HG03469 (cell line): ENCODE measurements around the gene BPIFA2.
"Not testable (repeated sequence)": the region's sequence is repeated elsewhere in the genome, so short reads cannot be mapped to it uniquely, and the experiment has no call there.

Experiments used
- ATAC-seq: cut with Tn5 transposase; IDR thresholded peaks from one replicate; pipeline ENCODE4 v1.9.1; 2021; ENCODE audit warnings: mild to moderate bottlenecking, moderate library complexity, moderate number of reproducible peaks; ENCODE audit not compliant: unreplicated experiment

BPIFA2 gene

DNA sequence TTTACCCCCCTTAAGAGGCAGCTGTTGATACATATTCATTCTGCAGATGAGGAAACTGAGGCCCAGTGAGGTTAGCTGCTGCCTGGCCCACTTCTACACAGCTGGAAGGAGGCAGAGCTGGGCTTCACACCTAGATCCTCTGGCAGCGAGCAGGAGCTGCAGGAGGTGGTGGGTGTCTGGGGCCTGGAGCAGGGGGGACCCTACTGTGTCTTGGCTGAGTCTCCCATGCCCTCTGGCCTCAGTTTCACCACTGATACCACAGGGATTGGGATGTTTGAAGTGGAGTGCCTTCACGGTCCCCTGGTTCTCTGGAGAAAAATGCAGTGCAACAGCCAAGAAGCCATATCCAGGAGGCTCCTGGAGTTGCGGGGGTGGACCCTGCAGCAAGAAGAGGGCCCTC lies 8.2 kb upstream of the BPIFA2 start:
- no peak for ATAC-seq

DNA sequence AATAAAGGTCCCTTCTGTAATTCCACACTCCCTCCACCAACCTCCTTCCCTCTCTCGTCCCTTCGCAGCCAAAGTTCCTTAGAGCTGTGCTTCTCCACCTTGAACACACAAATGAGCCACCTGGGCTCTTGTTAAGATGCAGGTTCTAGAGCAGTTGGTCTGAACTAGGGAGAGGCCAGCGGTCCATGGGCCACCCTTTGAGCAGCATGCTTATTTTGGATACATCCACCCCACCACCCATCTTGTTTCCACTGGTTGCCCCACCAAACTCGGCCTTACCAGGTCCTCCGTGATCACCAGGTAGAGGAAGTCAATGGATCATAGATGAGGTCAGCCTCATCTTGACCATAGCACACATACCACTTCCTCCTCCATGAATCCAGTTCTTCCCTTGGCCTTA lies 7.3 kb upstream of the BPIFA2 start:
- no peak for ATAC-seq

DNA sequence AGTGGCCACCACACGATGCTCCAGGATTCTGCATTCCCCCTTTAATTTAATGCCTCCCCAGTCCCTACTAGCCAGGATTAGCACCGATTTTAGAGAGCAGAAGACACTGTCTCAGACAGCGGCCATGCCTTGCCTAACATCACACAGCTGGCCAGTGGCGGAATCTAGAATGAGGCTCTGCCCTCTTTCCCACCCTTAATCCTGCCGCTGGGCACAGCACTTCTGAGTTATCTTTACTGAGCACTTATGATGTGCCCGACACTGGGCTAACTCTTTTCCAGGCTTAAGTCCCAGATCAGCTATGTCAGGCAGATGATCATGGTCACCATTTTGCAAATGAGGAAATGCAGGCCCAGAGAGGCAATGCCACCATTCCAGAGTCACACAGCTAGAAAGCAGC lies 5.6 kb upstream of the BPIFA2 start:
- no peak for ATAC-seq

DNA sequence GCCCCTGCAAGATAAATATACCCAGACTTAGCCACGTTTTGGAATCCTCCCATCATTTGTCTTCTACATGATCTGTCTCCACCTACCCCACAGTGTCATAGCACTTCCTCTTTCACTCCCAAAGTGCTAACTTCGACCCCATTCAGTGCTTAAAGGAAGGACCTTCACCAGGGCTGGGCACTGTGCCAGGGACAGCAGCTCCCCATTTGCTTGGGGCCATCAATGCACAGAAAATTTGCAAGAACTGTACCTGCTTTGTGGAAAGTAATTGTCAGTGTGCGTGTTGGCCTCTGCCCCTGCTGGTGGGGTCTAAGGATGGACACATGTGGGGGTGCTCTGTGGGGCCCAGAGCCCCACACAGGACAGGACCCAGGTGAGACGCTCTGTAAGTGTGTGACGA lies 5.2 kb upstream of the BPIFA2 start:
- no peak for ATAC-seq

DNA sequence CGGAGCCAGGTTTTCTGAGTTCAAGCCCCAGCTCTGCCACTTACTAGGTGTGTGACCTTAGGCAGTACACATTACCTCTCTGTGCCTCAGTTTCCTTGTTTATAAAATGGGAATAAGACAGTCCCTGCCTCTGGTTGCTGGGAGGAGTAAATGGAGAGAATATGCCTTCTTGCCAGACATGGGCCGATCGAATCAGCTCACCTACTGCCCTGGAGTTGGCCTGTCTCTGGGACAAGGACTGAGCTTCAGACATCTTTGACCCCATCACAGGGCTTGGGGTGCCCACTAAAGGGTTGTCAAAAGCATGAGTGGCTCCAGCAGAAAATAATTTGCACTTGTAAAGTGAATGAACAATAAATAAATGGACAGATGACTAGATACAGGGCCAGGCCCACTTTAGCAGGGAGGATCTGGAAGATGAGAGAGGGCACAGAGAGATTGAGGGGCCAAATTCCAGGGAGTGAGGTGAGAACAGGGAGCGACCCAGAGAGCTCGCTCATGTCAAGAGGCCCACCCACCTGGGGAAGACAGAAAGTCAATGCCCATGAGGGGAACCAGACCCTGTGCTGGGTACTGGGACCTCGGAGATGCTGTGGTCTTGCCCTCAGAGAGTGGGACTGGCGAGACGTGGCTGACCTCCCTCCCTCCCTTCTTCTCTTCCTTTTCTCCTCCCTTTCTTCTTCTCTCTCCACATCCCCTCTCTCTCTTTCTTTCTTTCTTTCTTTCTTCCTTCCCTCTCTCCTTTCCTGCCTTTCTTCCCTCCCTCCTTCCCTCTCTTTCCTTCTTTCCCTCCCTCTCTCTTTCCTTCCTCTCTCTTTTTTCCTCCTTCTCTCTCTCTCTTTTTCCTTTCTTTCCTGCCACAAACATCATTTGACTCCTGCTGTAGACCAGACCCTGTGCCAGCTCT lies 3.9 kb upstream of the BPIFA2 start:
- ATAC-seq, result no peak

DNA sequence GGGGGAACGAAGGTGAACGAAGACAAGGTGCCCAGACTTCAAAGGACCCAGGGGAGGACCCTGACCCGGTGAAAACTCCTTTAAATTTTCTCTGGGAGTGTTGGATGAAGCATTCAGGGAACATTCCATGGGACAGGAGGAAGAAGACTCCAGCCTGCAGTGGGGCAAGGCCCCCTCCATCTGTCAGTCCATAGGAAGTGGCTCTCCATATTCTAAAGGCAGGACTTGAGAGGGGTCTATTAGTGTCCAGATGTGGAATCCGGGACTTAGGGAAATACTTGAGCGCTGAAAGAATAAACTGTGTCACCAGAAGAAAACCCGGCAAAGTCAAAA lies 3.2 kb upstream of the BPIFA2 start:
- ATAC-seq, result no peak

DNA sequence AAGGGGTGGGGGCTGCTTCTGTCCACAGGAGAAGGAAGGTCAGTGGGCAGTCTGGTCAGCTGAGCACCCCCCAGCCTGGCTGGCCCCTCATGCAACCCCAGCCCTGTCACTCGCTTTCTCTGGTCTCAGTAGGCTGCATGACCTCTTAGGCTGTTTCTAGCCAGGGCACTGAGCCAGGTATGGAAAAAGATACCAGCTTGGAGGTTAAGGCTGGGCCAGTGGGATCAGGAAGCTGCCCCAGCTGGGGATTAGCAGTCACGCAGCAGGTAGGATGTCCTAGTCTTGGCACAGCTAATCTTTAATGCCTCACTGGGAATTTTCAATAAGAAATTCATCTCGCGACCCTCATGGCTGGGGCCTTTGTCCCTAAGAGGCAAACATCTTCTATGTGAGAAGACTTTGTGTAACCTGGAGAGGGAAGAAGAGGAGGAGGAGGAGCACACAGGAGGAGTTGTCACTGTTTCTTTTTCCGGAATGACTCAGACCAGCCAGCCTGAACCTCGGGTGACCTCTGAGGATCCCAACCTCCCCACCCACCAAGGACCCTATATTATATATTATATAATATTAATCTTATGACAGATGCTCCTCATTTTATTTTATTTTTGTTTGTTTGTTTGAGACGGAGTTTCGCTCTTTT lies 2.4 kb upstream of the BPIFA2 start:
- no peak for ATAC-seq

DNA sequence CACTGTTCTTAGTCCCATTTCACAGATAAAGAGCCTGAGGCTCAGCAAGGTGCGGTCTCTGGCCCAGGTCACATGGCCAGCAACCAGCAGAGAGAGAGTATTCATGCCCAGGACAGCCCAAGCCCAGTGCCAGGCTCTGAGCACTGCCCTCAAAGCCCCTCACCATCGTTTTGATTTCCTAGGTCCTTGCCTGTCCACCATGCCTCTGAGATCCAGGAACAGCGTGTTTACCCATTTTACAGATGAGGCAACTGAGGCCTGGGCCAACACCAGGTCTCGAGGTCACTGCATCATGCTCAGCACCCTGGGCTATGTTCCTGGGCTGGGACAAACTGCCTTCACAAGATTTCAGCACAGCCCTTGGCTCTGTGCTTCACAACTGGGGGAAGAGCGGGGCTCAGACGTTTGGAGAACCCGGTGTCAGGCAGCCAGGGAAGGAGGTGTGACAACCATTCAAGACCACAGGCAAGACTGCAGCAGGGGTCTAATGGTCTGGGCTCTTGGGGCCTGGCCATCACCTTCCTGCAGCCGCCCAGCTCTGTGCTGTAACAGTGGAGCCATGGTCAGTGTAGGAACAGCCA lies 1.3 kb upstream of the BPIFA2 start:
- no peak for ATAC-seq

DNA sequence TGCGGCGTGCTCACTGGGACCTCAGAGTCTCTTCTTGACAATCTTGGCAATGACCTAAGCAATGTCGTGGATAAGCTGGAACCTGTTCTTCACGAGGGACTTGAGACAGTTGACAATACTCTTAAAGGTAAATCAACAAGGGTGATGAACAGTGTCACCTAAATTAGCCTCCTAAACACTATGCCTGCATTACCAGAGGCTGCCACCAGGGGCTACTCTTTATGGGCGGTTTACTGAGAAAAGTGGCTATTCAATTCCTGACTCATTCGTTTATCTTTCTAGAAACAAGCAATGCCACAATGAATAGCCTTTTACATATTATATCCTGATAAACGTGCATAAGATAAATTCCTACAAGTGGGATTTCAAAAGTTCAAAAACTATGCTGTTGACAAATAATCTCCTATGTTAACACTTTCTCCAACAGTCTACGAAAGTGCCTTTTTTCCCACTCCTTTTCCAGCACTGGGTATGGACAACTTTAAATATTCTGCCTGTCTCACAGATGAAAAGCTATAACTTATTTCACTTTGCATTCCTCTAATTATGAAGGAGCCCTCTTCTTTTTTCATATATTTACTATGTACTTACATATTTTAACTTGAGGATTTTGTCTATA lies 1.3 kb downstream of the BPIFA2 start:
- no peak for ATAC-seq

DNA sequence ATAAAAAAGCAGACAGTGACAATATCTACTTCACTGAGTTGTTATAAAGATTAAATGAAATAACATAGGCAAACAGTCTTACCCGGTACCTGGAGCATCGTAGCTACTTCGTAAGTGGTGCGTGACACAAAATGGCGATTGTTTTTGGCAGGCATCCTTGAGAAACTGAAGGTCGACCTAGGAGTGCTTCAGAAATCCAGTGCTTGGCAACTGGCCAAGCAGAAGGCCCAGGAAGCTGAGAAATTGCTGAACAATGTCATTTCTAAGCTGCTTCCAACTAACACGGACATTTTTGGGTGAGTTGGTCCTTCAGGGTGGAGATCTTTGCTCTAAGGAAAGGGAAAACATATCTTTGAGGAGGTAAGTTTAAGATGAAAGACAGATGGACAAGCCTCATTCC lies 4.8 kb downstream of the BPIFA2 start:
- ATAC-seq, result no peak

DNA sequence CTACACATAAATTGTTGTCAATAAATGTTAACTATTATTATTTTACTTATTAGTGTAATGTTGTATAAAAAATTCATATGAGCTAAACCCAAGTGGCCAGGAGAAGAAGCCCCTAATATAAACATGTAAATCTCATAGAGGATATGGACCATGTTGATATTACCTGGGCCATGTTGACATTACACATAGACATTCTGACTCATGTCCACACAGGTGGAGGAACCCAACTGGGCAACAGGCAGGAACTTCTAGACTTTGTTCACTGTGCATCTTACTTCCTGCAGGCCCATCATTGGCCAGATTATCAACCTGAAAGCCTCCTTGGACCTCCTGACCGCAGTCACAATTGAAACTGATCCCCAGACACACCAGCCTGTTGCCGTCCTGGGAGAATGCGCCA lies 7.2 kb downstream of the BPIFA2 start:
- ATAC-seq, result no peak

DNA sequence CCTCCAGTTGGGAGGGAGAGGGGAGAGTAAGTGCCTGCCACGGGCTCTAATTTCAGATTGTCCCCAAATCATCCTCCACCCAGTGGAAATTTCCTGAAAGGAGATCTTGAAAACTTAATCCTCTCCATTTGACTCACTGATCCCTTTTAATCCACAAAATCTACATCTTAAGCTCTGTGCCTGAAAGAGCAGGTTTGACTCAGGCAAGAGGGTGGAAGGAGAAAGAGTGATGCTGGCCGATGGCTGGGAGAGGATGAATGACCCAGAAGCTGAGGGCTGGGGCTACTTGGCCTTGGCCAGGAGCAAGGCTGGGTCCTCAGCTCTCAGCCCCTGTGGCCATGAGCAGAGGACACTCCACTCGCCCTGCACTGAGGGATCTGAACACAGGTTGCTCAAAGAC lies 8.1 kb downstream of the BPIFA2 start:
- ATAC-seq, result no peak

DNA sequence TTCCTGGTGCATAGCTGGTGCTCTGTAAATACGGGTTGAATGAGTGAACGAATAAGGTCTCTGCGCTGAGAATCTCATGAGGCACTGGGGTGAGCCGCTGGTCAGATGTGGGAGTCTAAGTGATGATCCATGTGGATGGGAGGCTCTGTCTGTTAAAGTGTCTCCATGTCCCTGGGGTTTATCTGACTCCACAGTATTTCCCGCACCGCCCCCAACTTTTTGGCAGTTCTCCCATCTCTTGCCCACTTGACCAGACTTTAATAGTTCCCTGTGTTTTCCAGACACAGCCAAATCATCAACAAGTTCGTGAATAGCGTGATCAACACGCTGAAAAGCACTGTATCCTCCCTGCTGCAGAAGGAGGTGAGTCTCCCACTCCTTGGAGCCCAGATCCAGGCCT lies 9.9 kb downstream of the BPIFA2 start:
- no peak for ATAC-seq

DNA sequence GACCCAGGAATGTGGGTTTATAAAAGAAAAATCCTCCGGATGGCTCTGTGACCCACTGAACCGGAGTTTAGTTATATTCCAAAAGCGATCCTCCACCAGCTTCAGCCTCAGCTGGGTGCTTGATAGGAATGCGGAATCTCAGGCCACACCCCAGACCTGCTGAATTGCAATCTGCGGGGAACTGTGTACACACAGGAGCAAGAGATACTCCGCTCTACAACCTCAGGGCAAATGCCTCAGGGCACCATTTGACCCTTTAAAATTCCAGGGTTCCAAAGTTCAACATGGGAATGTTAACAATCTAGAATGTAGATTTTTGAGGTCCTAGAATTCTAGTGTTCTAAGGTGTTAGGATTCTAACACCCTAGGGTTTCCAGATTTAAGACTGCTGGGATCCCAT lies 10.8 kb downstream of the BPIFA2 start:
- ATAC-seq, result no peak

DNA sequence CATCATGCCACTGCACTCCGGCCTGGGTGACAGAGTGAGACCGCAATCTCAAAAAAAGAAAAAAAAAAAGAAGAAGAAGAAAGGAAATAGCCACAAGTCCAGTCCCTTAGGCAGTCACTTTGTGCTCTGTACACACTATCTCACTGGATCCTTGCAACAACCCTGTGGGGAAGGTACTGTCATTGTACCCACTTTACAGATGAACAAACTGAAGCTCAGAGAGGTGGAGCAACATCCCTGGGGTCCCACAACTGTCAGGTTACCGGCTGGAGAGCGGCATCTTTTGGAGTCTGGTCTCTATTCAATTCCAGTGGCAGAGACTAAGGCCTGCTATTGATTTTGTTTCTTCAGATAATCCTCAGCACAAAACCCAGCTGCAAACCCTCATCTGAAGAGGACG lies 12.2 kb downstream of the BPIFA2 start:
- ATAC-seq, result no peak

DNA sequence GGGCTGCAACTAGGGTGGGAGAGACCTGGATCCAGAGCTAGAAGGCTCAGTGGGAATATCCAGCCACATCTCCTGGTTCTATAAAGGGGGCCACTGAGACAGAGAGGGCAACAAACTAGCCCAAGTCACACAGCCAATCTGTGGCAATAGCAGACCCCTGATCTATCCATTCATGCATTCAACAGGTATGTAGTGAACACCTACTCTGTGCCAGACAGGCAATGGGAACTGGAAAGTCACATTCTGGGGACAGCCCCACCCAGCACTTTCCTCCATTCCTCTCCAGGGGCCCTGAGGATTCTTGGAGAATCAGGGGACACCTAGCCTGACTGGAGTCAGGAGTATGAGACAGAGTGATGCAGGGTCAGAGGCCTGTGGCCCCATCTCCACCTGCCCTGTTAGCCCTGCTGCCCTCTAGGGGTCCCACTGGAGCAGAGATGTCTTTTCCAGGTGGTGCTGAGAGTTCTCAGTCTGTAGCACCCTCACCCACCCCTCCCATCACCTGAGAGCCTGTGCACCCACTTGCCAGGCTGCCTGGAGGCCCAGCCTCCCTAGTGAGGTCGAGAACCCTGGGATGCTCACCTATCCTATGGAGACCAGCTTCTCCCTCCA lies 13.6 kb downstream of the BPIFA2 start:
- ATAC-seq, result no peak

DNA sequence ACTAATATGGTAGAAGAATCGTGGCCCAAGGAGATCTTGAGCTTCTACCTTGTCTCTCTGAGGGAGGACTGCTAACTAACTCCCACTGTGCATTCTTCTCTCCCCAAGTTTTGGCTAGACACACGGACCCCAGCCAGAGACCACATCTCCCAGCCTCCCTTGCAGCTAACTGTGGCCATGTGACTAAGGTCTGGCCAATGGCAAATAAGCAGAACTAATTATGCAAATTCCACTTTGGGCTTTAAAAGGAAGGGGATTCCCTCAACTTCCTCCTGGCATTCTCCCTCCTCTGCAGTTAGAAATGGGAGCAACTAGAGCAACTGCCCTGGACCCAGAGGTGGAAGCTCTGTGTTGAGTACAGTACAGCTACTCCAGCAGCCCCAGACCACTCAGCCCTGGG lies 15.4 kb downstream of the BPIFA2 start:
- ATAC-seq, result no peak

DNA sequence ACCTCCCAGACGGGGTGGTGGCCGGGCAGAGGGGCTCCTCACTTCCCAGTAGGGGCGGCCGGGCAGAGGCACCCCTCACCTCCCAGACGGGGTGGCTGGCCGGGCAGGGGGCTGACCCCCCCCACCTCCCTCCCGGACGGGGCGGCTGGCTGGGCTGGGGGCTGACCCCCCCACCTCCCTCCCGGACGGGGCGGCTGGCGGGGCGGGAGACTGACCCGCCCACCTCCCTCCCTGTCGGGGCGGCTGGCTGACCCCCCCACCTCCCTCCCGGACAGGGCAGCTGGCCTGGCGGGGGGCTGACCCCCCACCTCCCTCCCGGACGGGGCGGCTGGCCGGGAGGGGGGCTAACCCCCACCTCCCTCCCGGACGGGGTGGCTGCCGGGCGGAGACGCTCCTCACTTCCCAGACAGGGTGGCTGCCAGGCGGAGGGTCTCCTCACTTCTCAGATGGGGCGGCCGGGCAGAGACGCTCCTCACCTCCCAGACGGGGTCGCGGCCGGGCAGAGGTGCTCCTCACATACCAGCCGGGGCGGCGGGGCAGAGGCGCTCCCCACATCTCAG lies 17.2 kb downstream of the BPIFA2 start:
- ATAC-seq, result not testable (repeated sequence)

DNA sequence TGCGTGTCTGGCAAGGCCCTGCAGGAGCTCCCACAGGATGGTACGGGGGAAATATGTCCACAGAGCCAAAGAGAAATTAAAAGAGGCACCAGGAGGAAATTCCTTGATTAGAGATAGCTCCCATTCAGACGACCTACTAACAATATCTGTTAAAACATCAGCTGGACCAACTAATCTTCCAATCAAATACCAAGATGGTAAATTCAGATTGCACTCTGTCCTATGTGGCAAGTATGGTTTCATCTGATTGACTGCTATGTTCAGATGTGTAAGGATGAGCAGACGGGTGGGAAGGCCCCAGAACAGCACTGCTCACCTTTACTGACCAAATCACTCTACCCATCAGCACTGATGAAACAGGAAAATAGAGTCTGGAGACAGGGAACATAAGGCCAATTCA lies 19.5 kb downstream of the BPIFA2 start:
- ATAC-seq, result no peak

DNA sequence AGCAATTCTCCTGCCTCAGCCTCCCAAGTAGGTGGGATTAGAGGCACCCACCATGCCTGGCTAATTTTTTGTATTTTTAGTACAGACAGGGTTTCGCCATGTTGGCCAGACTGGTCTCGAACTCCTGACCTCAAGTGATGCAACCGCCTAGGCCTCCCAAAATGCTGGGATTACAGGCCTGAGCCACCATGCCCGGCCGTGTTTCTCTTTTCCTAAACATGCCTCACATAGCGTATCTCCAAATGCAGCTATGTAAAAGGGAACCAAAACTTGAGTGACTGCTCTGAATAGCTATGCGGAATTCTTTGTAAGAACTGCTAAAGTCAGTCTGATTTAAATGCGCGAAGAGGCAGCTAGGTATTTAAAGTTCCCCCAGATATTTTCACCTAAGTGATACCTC lies 20.5 kb downstream of the BPIFA2 start:
- ATAC-seq, result no peak

DNA sequence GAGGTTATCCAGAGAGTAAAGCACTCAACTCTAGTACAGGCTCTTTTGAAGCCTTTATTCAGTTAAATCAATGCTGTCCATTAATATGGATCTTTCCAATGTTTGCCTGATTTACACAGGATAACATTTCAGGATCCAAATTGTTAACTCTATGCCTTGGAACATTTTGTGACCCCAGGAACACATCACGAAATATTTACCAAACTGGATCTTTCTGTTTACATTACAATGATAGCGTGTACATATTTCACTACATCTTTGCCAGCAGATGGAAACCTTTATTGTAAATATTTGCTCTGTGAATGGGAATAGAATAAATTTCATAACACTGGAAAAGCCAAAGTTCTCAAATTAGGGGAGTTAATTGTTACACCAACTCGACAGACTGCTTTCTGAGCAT lies 23.5 kb downstream of the BPIFA2 start:
- ATAC-seq, result no peak
